ENCODE measurements around the gene IDH2.
A peak's percentile ranks its signal among the peaks of the same experiment; 100 is the strongest.

The IDH2 gene

DNA sequence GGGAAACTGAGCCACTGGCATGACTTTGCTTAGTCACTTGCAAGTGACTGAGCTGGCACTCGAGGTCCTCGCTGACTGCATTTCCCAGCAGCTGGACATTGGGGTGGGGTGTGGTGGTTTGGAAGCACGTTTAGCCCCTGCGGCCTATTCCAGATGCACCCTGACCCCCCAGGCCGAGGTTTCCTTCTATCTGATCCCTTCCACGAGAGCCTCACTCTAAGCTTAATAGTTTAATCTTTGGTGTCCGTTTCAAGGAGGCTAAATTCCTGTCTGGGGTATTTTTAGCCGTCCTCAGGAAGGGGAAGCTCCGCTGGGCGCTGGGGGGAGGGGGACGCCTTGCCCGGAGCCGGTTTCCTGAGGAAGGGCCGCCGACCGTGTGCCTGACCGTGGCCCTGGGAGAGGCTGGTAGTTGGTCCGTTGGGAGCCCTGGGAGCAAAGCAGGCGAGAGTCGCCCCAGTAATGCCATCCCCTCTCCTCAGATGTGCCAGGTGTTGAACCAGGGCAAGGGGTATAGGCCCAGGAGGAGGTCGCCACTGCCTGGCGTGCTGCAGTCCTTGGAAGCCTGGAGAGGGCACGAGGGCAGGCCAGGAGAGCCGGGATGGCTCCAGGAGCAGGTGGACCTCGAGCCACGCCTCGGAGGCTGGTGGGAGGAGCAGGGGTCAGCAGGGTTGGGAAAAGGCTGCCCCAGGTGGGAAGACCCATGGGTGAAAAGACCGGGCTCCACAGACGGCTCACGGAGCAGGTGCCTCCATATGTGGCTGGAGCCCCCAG, 37.2 kb downstream of the IDH2 start:
- no peak for DNase-seq (ENCODE audit: low read depth in 2 of 2)

DNA sequence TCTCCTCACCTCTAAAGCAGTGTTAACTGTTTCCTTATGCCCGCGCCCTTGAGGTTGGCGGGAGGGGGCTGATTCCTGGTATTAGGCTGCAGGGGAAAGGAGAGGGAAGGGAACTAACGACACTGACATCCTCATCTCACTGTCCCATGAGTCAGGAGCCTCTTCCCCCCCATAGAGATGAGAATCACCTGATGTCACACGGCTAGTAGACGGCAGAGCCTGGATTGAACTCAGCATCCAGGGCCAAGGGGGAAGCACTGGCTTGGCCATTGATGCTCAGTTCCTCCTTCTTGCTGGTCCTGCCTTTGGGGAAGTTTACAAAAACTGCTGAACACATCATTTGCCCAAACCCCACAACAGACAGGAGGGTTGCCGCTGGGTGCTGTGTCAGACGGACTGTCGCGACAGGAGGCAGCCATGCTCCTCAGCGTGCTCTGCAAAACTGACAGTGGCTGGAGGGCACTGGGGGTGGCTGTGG, 38.5 kb downstream of the IDH2 start:
- no peak for DNase-seq (ENCODE audit: low read depth in 2 of 2)

DNA sequence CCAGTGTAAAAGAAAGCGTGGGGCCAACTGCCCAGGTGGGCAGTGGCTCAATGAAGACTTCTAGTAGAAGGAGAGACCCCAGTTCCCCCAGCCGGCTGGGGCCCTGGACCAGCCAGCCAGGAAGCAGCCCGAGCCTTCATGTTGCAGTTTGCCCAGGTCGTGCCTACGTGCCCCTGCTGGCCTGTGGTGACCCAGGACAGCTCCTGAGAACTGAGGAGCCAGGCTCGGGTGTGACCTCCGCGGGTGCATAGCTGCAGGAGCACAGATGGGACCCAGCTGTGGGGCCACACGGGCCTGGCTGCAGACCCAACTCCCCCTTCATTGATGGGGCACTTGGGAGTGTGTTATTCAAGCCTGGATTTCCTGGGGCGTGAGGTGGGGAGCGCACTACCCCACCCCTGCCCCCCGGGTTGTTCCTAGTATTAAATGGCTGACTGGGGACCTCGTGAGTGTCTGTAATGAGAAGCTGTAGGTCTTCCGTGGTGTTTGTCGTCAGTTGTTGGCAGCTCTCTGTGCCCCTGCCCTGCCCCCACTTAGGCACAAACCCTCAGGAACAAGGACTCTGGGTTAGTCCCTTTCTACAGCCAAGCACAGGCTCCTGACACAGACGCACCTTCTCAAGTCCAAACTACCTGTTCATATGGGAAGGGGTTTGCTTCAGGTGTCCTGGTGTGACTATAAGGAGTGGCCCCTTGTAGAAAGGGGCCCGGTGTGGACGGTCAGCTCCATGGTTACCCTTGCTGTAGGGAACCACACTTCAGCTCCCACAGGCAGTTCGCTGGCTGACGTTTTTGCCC, 39.1 kb downstream of the IDH2 start:
- no peak for DNase-seq (ENCODE audit: low read depth in 2 of 2)

- no peak for DNase-seq (ENCODE audit: low read depth in 2 of 2)
Observed at GRCh38 chr15:90062462-90062932, 39.8 kb downstream of the IDH2 start.

GRCh38 chr15:90062023-90062442, 40.2 kb downstream of the IDH2 start:
- DNase-seq (ENCODE audit: low read depth in 2 of 2) = peak in 1 of 2 donors; percentile 14

DNA sequence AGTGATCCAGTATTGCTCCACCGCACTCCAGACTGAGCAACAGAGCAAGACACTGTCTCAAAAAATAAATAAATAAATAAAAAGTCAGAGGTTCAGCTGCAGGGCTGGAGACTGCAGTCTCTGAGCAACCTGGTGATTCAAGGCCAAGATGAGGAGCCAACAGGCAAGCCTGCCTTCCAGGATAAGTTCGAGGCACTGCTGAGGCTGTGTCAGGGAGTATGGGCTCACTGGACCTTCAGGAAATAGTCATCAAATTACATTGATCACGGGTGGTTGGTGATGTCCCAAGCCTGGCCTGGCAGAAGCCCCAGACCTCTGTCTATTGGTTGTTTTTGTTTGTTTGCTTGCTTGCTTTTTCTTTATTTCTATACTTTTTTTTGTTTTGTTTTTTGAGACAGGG, 41.5 kb downstream of the IDH2 start:
- DNase-seq (ENCODE audit: low read depth in 2 of 2) = no peak

- peak; percentile 25 to 53 for DNase-seq (ENCODE audit: low read depth in 2 of 2)
Observed at GRCh38 chr15:90059208-90059985, 42.9 kb downstream of the IDH2 start.

DNA sequence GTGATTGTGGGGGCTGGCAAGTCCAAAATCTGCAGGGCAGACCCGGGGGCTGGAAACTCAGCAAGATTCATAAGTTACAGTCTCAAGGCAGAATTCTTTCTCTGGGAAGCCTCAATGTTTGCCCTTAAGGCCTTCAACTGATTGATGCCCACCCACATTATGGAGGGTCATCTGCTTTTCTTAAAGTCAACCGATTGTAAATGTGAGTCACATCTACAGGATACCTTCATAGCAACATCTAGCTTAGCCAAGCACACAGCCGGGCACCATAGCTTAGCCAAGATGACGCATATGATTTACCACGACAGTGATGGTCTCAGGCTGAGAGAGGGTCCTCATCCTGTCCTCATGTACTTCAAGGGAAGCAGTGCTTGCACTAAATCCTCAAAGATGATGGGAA, 43.5 kb downstream of the IDH2 start:
- no peak for DNase-seq (ENCODE audit: low read depth in 2 of 2)

- no peak for DNase-seq (ENCODE audit: low read depth in 2 of 2)
Observed at GRCh38 chr15:90058308-90058707, 44.0 kb downstream of the IDH2 start.

- DNase-seq (ENCODE audit: low read depth in 2 of 2) = no peak
Observed at GRCh38 chr15:90056529-90056928, 45.7 kb downstream of the IDH2 start.

DNA sequence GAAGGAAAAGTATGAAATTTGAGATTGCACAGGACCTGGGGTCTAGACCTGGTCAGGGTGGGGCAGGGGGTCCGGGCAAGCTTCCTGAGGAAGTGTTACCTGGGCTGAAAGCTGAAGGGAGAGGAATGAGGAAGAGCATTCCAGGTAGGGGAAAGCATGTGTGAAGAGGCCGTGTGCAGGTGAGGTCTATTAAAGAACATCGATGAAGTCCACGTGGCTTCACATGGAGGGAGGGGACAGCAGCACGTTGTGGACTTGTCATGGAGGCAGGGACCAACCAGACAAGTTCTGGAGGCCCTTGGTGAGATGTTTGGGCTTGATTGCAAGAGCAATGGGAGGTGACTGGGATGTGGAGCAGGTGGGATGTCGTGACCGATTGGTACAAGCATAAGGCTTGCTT, 47.1 kb downstream of the IDH2 start:
- DNase-seq (ENCODE audit: low read depth in 2 of 2) = no peak

DNA sequence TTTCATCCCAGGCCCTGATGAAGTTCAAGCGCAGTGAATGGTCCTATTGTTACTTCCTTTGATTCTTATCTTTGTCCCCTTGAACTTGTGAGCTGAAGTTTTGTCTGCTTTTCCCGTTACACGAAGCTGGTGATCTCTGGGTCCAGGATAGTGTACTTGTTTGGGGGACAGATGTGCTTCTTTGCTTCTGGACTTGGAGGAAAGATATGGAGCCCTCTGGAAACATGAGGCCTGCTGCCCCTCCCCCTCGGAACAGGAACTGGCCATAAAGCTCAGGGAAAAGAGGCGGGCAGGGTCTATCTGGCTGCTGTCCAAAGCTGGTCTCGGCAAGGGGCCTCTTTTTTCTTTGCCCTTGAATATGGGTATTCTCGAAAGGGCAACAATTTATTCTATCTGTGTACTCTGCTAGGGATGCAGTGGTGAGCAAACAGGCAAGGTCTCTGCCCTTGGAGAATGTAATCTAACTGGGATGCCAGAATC, 47.6 kb downstream of the IDH2 start:
- no peak for DNase-seq (ENCODE audit: low read depth in 2 of 2)

GRCh38 chr15:90053685-90054466, 48.4 kb downstream of the IDH2 start:
- DNase-seq (ENCODE audit: low read depth in 2 of 2) = no peak

GRCh38 chr15:90051874-90052273, 50.4 kb downstream of the IDH2 start:
- no peak for DNase-seq (ENCODE audit: low read depth in 2 of 2)

DNA sequence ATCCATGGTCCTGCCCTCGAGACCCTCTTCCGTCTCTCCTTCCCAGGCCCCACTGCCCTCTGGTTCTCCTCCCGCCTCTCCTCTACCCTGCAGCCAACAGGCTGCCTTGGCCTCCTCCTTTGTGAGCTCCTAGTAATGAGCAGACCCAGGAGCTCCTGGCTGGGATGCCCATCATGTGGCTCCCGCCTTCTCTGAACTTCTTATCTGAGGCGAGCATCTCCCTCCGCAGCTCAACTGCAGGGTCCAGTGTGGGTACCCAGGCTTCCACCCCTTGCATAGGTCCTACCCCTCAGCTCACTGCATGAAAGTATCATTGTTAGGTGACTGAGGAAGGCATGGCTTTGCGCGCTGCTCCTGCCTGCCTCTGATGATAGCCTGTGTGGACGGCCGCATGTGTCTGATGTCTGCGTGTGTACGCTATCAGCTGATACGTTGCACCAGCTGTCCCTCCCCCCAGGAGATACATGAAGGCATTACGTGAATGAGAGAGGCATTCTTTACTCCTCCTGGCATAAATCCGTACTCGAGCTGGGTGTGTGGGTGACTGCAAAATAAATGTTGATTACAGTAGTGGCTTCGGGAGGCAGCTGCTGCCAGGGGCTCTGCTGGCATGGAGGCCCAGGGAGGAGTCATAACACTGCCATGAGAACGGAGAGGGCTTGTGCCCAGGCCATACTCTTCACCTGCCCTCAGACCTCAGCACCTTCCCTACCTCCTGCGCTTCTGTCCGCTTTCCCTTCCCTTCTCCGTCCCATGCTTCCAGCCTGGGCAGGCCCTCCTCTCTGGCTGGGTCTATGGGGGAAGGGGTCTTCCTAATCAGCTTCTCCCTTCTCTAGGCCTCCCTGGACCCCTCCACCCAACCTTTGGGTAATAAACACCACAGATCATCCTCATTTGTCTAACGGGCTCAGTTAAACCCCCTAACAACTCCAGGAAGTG, 52.3 kb downstream of the IDH2 start:
- DNase-seq (ENCODE audit: low read depth in 2 of 2) = no peak

GRCh38 chr15:90049030-90049429, 53.2 kb downstream of the IDH2 start:
- no peak for DNase-seq (ENCODE audit: low read depth in 2 of 2)

- no peak for DNase-seq (ENCODE audit: low read depth in 2 of 2)
Observed at GRCh38 chr15:90047956-90048575, 54.2 kb downstream of the IDH2 start.

- no peak for DNase-seq (ENCODE audit: low read depth in 2 of 2)
Observed at GRCh38 chr15:90046911-90047392, 55.3 kb downstream of the IDH2 start.

DNA sequence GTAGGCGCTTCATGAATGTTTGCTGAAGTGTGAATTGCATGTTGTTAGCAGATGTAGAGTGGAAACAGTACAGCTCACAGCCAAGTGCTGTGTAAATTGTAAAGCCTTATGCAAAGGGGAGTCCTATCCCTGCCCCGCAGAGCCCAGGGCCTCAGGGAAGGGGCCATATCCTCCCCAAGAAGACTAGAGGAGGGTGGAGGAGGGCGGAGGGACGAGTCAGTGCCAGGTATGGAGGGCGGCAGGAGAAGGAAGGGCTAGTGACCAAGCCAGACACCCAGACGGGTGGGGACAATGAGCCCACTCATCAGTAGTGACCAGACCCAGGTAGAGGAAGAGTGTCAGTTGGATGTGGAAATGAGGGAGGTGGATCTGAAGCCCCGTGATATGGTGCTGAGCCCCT, 56.0 kb downstream of the IDH2 start:
- no peak for DNase-seq (ENCODE audit: low read depth in 2 of 2)

Data from stimulated activated CD8-positive, alpha-beta memory T cell treated with anti-CD3 and anti-CD28 coated beads, Interleukin-7, amount 100 ng/mL, for 4 hours (primary cell).